ENCODE measurements around the gene DGKI.

The DGKI gene

DNA sequence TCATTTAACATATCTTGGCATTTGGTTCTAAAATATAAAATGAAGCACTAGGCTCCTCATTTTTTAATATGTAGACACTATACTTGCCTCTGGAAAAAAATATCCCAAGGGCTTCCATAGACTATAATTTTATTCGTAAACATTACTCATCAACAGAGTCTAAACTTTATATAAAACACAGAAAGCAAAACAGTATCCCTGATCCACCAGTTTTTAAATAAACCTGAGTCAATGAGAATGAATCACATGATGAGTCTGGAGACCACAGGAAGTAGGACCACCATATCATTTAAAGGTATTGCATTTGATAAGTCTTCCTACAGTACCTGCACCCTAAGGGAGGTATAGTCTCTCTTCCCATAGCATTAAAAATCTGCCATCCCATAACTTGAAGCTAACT is 228.0 kb downstream of the DGKI start:
- Histone ChIP-seq H2BK5ac (ENCODE audit: low read depth, low read length, poor library complexity, severe bottlenecking) (no peak overlapping the region), H2AFZ (ENCODE audit: low read depth, low read length) (no peak overlapping the region), H4K8ac (ENCODE audit: low read length) (no peak overlapping the region), H2BK15ac (ENCODE audit: low read depth, poor library complexity, severe bottlenecking) (no peak overlapping the region), H3K9ac (ENCODE audit: low read length) (no peak overlapping the region), H2BK120ac (ENCODE audit: low read depth, low read length) (no peak overlapping the region), H3K36me3 (ENCODE audit: control insufficient read depth in 1 of 2, insufficient read depth in 2 of 2, low read depth in 1 of 2, low read length in 2 of 2) (no peaks in the 10 kb centered on the region), H2BK12ac (ENCODE audit: low read length in 2 of 2) (no peak overlapping the region), H3K4ac (ENCODE audit: low read depth in 1 of 2, low read length in 2 of 2) (no peak overlapping the region), H3K9me3 (ENCODE audit: control insufficient read depth, low read length) (no peaks in the 10 kb centered on the region), H3K18ac (ENCODE audit: low read depth in 1 of 2, low read length in 2 of 2) (no peak overlapping the region), H2AK5ac (ENCODE audit: low read length, severe bottlenecking) (no peak overlapping the region), H3K4me3 (ENCODE audit: insufficient read depth in 1 of 2, low read depth in 1 of 2, low read length in 2 of 2) (no peak overlapping the region), H4K91ac (ENCODE audit: low read length) (no peak overlapping the region), H3K27ac (ENCODE audit: low read length, poor library complexity, severe bottlenecking) (no peak overlapping the region), H3K4me2 (ENCODE audit: low read length, poor library complexity, severe bottlenecking) (no peak overlapping the region), H3K4me1 (ENCODE audit: control insufficient read depth, insufficient read depth, low read depth, low read length) (no peaks in the 10 kb centered on the region), H3K14ac (ENCODE audit: low read length in 2 of 2) (no peak overlapping the region), H3K79me1 (replicated peaks; ENCODE audit: low read length, poor library complexity, severe bottlenecking) (no peaks in the 10 kb centered on the region), H3K23ac (ENCODE audit: low read length in 2 of 2) (no peak overlapping the region), H3K27me3 (ENCODE audit: control insufficient read depth in 1 of 2, insufficient read depth in 1 of 2, low read length in 2 of 2) (no peaks in the 10 kb centered on the region)
- WGBS = 75% methylated on average over 1 of the region's 1 CpG
- no peak for DNase-seq

DNA sequence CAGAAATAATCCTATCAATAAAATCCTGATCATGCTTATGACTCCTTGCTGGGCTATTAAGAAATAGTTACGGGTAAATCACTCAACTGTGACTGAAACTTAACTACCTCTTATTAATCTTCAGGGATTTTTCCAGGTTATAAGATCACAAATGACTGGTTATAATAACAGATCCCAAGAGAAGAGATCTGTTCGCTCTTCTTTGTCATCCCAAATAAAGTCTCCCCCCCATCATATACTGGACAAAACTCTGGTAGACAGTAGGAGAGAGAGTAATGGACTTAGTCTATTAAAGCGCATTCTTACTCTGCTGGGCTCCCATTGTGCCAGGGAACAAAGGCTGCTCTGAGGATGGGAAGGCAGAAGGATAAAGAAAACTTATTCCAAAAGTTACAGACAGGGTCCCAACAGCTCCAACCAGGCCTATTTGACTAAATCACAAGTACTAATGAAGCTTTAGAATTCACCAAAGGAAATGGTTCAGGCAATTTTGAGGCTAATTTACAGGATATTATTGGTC is 233.7 kb downstream of the DGKI start:
- no peak overlapping the region for H3K9ac ChIP-seq (ENCODE audit: low read length)
- H3K4me3 ChIP-seq (ENCODE audit: insufficient read depth in 1 of 2, low read depth in 1 of 2, low read length in 2 of 2) = no peak overlapping the region
- no peak overlapping the region for H3K14ac ChIP-seq (ENCODE audit: low read length in 2 of 2)
- WGBS = 100% methylated on average over 2 of the region's 3 CpGs
- no peak overlapping the region for H2BK5ac ChIP-seq (ENCODE audit: low read depth, low read length, poor library complexity, severe bottlenecking)
- no peak for DNase-seq
- H2BK12ac ChIP-seq (ENCODE audit: low read length in 2 of 2) = no peak overlapping the region
- no peak overlapping the region for H2BK15ac ChIP-seq (ENCODE audit: low read depth, poor library complexity, severe bottlenecking)
- no peak overlapping the region for H3K18ac ChIP-seq (ENCODE audit: low read depth in 1 of 2, low read length in 2 of 2)
- no peaks in the 10 kb centered on the region for H3K4me1 ChIP-seq (ENCODE audit: control insufficient read depth, insufficient read depth, low read depth, low read length)
- H3K23ac ChIP-seq (ENCODE audit: low read length in 2 of 2) = no peak overlapping the region
- no peak overlapping the region for H3K27ac ChIP-seq (ENCODE audit: low read length, poor library complexity, severe bottlenecking)
- no peak overlapping the region for H3K4ac ChIP-seq (ENCODE audit: low read depth in 1 of 2, low read length in 2 of 2)
- no peak overlapping the region for H2BK120ac ChIP-seq (ENCODE audit: low read depth, low read length)
- H3K36me3 ChIP-seq (ENCODE audit: control insufficient read depth in 1 of 2, insufficient read depth in 2 of 2, low read depth in 1 of 2, low read length in 2 of 2) = no peaks in the 10 kb centered on the region
- no peak overlapping the region for H4K8ac ChIP-seq (ENCODE audit: low read length)
- H3K4me2 ChIP-seq (ENCODE audit: low read length, poor library complexity, severe bottlenecking) = no peak overlapping the region
- no peaks in the 10 kb centered on the region for H3K79me1 ChIP-seq (replicated peaks; ENCODE audit: low read length, poor library complexity, severe bottlenecking)
- no peak overlapping the region for H4K91ac ChIP-seq (ENCODE audit: low read length)
- no peak overlapping the region for H2AFZ ChIP-seq (ENCODE audit: low read depth, low read length)
- H3K27me3 ChIP-seq (ENCODE audit: control insufficient read depth in 1 of 2, insufficient read depth in 1 of 2, low read length in 2 of 2) = no peaks in the 10 kb centered on the region
- no peak overlapping the region for H2AK5ac ChIP-seq (ENCODE audit: low read length, severe bottlenecking)
- H3K9me3 ChIP-seq (ENCODE audit: control insufficient read depth, low read length) = no peaks in the 10 kb centered on the region

GRCh38 chr7:137611606-137612005 is 235.2 kb downstream of the DGKI start:
- Histone ChIP-seq H2AK5ac (ENCODE audit: low read length, severe bottlenecking) (no peak overlapping the region), H2BK5ac (ENCODE audit: low read depth, low read length, poor library complexity, severe bottlenecking) (no peak overlapping the region), H3K9ac (ENCODE audit: low read length) (no peak overlapping the region), H3K18ac (ENCODE audit: low read depth in 1 of 2, low read length in 2 of 2) (no peak overlapping the region), H4K91ac (ENCODE audit: low read length) (no peak overlapping the region), H3K4me3 (ENCODE audit: insufficient read depth in 1 of 2, low read depth in 1 of 2, low read length in 2 of 2) (no peak overlapping the region), H3K79me1 (replicated peaks; ENCODE audit: low read length, poor library complexity, severe bottlenecking) (no peaks in the 10 kb centered on the region), H2BK15ac (ENCODE audit: low read depth, poor library complexity, severe bottlenecking) (no peak overlapping the region), H3K4me2 (ENCODE audit: low read length, poor library complexity, severe bottlenecking) (no peak overlapping the region), H3K27me3 (ENCODE audit: control insufficient read depth in 1 of 2, insufficient read depth in 1 of 2, low read length in 2 of 2) (no peaks in the 10 kb centered on the region), H3K4me1 (ENCODE audit: control insufficient read depth, insufficient read depth, low read depth, low read length) (no peaks in the 10 kb centered on the region), H2AFZ (ENCODE audit: low read depth, low read length) (no peak overlapping the region), H3K23ac (ENCODE audit: low read length in 2 of 2) (no peak overlapping the region), H2BK120ac (ENCODE audit: low read depth, low read length) (no peak overlapping the region), H3K27ac (ENCODE audit: low read length, poor library complexity, severe bottlenecking) (no peak overlapping the region), H3K9me3 (ENCODE audit: control insufficient read depth, low read length) (no peaks in the 10 kb centered on the region), H3K14ac (ENCODE audit: low read length in 2 of 2) (no peak overlapping the region), H2BK12ac (ENCODE audit: low read length in 2 of 2) (no peak overlapping the region), H3K4ac (ENCODE audit: low read depth in 1 of 2, low read length in 2 of 2) (no peak overlapping the region), H4K8ac (ENCODE audit: low read length) (no peak overlapping the region), H3K36me3 (ENCODE audit: control insufficient read depth in 1 of 2, insufficient read depth in 2 of 2, low read depth in 1 of 2, low read length in 2 of 2) (peaks cover 0 to 3% of the 10 kb centered on the region in 2 experiments)
- WGBS = 79% methylated on average over 2 of the region's 2 CpGs
- no peak for DNase-seq

GRCh38 chr7:137609500-137609899 is 237.3 kb downstream of the DGKI start:
- no peak overlapping the region for H3K4me2 ChIP-seq (ENCODE audit: low read length, poor library complexity, severe bottlenecking)
- no peak overlapping the region for H3K4ac ChIP-seq (ENCODE audit: low read depth in 1 of 2, low read length in 2 of 2)

More at GRCh38 chr7:137609500-137609899, 237.3 kb downstream of the DGKI start:
- Histone ChIP-seq H2BK12ac (ENCODE audit: low read length in 2 of 2) (no peak overlapping the region), H2BK120ac (ENCODE audit: low read depth, low read length) (no peak overlapping the region), H3K36me3 (ENCODE audit: control insufficient read depth in 1 of 2, insufficient read depth in 2 of 2, low read depth in 1 of 2, low read length in 2 of 2) (peaks cover 0 to 3% of the 10 kb centered on the region in 2 experiments), H4K91ac (ENCODE audit: low read length) (no peak overlapping the region), H2AFZ (ENCODE audit: low read depth, low read length) (no peak overlapping the region), H3K18ac (ENCODE audit: low read depth in 1 of 2, low read length in 2 of 2) (no peak overlapping the region), H3K27me3 (ENCODE audit: control insufficient read depth in 1 of 2, insufficient read depth in 1 of 2, low read length in 2 of 2) (no peaks in the 10 kb centered on the region), H3K9me3 (ENCODE audit: control insufficient read depth, low read length) (no peaks in the 10 kb centered on the region), H2AK5ac (ENCODE audit: low read length, severe bottlenecking) (no peak overlapping the region), H2BK15ac (ENCODE audit: low read depth, poor library complexity, severe bottlenecking) (no peak overlapping the region), H2BK5ac (ENCODE audit: low read depth, low read length, poor library complexity, severe bottlenecking) (no peak overlapping the region), H3K27ac (ENCODE audit: low read length, poor library complexity, severe bottlenecking) (peak overlapping the region; percentile 76), H3K23ac (ENCODE audit: low read length in 2 of 2) (no peak overlapping the region), H3K9ac (ENCODE audit: low read length) (no peak overlapping the region), H3K79me1 (replicated peaks; ENCODE audit: low read length, poor library complexity, severe bottlenecking) (no peaks in the 10 kb centered on the region), H3K4me3 (ENCODE audit: insufficient read depth in 1 of 2, low read depth in 1 of 2, low read length in 2 of 2) (no peak overlapping the region), H3K4me1 (ENCODE audit: control insufficient read depth, insufficient read depth, low read depth, low read length) (no peaks in the 10 kb centered on the region), H4K8ac (ENCODE audit: low read length) (no peak overlapping the region), H3K14ac (ENCODE audit: low read length in 2 of 2) (no peak overlapping the region)
- no peak for DNase-seq
- 87% methylated on average over 6 of the region's 6 CpGs for WGBS
